SKM-1 (cell line): ENCODE results near the gene BTBD10.

Source experiments
- DNase-seq: peaks from one replicate; lab custom pipeline; 2025; ENCODE audit not compliant: unreplicated experiment; lab: John Stamatoyannopoulos, UW

The BTBD10 gene

DNA sequence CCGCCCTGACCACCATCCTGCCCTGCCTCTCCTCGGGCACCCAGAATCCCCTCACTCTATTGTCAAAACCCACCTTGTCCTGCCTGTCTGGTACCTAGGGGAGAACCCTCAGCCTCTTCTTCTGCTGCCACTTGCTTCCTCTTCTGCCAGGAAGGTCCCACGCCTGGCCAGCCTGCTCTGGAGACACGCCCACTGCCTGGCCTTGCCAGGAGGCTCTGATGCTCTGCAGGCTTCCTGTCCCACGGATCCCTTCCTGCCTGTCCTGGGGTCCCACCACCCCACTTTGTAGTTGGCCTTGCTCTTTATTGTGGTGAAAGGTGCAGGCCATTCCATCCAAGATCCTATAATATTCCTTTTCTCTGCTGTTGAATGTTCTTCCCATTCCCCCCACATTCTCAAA is 122.0 kb downstream of the BTBD10 start:
- no peak for DNase-seq

DNA sequence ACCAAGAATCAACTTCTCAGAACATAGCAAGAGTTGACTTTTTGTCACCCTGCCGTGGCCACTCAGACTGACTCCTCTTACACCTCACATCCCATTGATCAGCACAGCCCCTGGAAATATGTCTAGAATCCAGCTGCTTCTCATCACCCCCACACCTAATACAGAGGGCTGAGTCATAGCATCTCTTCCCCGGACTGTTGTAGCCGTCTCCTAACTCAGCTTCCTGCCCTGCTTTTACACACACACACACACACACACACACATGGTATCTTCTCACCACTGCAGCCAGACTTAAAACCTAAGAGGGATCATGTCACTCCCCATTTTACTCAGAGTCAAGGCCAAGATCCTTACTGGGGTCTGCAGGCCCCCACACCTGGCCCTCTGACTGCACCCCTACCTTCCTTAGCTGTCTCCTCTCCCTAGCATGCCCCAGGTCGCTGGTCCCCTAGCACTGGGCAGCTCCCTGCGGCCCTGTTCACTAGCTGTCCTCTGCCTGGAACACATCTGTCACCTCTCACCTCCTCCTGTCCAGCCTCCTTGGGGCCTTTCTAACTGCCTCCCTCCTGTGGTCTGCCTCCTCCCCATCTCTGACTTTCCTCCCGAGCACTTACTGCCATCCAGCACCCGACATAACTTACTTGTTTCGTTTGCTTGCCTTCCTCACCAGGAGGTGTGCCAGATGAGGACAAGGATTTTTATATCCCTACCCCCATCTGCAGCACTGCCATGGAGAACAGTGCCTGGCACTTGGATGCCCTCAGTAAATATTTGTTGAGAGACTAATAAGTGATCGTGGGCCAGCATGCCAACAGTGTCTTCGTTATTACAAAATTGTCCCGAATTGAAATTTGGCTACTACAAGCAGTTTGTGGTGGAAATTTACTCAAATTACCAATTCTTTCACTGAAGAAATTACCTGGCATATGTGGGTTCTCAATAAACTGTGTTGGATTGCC is 123.5 kb downstream of the BTBD10 start:
- DNase-seq, result no peak

DNA sequence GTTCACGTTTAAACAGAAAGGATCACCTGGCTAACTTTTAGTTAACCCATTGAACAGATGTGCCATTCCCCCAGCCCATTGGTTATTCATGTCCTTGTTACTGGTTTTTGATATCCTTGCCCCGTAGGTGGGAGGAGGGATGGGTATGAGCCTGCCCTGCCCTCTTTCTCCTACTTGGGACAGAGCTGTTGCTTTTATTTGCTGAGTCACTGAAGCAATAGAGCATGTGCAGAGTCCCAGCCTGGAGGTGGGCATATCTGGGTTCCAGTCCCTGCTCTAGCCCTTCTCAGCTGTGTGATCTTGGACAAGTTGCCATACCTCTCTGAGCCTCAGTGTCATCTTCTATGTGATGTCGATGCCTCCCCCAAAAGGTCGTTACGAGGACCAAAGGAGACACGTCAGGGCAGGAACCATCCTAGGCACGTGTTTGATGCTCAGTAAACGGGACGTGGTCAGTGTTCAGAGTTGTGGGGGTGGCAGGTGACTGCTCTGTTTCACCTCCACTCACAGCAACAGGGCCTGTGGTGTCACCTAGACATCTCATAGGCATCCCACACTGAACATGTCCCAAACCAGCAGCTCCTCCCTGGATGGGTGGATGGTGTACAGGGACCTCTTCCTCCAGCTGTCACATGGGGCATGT is 124.5 kb downstream of the BTBD10 start:
- DNase-seq, result no peak

DNA sequence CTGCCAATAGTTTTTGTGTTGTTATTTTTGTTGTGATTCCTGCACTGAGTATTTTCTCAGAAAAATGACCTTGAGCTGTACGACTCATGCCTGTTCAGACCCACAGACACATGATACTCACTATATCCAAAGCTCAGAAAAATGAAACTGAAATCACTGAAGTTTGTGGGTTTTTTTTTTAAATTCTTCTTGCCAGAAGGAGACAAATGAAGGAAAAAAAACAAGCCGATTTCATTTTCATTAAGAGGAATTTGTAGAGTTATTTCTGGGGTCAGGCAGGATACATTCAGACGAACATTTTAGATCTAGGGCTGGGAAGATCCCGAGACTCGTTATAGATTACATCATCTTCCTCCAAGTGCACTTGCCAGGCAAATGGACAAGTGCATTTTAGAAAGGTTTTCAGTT is 125.0 kb downstream of the BTBD10 start:
- no peak for DNase-seq
